GM19240 (cell line): ENCODE data around the gene MSANTD1.
A peak's percentile ranks its signal among the peaks of the same experiment; 100 is the strongest.

Experiments
- DNase-seq: peaks from one replicate; pipeline ENCODE4 v3.0.0; 2011; ENCODE audit warnings: low spot score; ENCODE audit not compliant: insufficient read length

The MSANTD1 gene

GRCh38 chr4:3248811-3249661 lies at the start of gene MSANTD1:
Gene MSANTD1, plus strand, starts transcription at chr4:3249159. Its CDS starts 64 bp downstream, at chr4:3249223.
- no peak for DNase-seq

DNA sequence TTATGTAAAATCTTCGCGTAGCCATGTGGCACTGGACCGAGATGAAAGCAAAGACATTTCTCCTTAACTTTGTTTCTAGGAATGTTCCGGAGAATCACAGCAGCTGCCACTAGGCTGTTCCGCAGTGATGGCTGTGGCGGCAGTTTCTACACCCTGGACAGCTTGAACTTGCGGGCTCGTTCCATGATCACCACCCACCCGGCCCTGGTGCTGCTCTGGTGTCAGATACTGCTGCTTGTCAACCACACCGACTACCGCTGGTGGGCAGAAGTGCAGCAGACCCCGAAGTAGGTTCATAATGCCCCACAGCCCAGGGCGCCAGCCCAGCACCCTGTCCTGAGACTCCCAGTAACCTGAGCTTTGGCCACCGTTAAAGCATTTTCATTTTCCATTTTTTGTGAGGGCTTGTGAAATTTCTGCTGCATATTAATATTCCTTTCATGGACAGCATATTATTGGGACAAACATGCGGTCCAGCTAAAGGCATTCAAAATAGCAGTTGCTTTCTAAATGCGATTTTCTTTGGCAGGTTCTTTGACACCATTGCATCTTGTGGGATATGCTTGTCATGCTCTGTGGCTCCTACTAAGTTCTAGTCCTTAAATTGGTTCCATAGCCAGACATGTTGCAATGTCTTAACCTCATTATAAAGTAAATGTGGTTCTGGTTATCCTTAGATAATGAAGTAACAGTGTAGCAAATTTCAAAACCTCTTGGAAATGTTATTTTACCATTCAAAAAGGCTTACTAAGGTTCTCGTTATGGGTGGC lies 49.1 kb upstream of the MSANTD1 start:
- no peak for DNase-seq

GRCh38 chr4:3200423-3201090 lies 48.4 kb upstream of the MSANTD1 start:
- no peak for DNase-seq

DNA sequence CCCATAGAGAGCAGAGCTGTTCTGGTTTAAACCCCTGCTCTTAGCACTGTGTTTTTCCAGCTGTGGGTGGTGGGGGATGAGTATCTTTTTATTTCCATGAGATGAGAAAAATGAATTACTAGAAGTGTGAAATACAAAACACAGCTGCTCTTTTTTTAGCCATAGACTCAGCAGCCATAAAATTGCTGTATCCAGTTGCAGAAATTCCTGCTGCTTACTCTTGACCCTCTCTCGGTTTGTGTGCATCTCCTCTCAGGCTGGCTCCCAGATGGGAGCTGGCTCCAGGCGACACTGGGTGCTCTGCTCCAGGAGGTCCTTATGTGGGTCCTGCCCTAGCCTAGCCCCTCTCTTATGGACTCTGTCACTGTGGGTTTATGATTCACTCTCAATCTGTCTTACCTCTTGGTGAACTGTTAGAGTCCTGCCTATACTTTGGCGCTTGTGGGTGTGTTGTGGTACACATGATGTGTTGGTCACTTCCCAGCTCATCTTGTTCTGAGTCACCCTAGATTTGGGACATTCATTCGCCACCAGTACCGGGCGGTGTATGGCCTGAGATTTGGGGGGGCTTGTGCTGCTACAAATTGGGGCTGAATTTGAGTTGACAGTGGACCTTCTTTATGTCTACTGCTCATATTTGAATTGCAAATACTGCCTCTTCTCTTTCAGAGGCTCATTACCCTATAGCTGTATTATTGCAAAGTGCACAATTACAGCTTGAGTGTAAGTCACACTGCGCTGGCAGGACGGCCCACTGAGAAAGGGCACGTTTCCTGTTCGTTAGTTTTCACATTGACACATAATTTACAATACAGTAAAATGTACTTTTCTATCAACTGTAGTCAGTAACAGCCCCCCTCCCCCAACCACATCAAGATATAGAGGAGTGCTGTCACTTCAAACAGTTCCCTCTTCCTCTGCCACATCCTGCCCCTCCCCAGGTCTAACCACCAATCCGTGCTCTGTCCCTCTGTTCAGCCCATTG lies 46.9 kb upstream of the MSANTD1 start:
- peak; percentile 36 for DNase-seq

DNA sequence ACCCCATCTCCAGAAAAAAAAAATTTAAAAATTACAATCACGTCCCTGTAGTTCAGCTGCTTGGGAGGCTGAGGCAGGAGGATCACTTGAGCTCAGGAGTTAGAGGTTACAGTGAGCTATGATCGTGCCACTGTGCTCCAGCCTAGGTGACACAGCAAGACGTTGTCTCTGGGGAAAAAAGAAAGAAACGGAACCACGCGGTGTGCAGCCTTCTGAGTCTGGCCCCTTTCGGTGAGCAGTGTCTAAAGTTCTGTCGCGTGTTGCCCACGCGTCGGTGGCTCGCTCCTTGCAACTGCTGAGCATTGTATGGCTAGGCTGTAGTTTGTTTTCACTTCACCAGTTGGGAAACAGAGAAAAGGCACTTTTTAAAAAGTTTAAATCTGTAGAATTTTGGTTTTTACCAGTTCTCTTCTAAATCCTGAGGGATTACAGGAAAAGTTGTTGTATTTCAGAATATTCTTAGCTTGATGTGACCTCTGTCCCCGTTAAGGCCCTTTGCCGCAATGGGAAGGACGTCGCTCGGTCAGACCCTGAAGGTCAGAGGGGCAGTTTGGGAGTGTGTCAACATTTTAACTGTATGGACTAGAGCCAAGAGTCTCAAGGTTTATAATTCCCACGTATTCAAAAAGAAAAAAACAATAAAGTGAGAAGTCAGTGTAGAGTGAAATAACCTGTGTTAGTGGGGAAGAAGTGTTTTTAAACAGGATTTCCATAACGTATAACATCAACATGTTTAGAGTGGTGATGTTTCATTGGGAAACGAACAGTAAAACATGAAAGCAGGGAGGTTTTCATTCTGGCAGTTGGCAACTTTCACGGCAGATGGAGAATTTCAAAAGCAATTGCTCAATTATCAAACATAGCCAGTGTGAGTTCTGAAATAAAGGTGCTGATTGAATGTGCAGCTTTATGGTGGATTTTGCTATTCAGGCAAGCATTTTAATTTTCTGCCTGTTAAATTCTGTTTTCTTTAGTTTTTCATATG lies 45.8 kb upstream of the MSANTD1 start:
- no peak for DNase-seq

GRCh38 chr4:3203971-3204431 lies 45.0 kb upstream of the MSANTD1 start:
- DNase-seq: no peak

GRCh38 chr4:3205995-3206394 lies 43.0 kb upstream of the MSANTD1 start:
- no peak for DNase-seq

DNA sequence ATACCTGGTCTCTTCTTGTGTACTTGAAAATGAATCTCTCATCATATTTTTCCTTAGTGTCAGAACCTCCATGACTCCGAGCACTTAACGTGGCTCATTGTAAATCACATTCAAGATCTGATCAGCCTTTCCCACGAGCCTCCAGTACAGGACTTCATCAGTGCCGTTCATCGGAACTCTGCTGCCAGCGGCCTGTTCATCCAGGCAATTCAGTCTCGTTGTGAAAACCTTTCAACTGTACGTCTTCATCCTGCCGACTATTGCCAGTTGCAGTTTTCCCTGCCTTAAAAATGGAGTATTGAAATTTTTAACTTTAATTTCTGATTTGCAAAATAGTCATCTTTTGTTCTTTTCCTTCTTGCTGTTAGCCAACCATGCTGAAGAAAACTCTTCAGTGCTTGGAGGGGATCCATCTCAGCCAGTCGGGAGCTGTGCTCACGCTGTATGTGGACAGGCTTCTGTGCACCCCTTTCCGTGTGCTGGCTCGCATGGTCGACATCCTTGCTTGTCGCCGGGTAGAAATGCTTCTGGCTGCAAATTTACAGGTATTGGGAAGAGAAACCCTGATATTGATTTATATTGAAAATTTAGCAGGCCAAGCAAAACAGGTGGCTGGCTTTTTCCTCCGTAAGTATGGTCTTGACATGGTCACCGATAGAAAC lies 42.4 kb upstream of the MSANTD1 start:
- no peak for DNase-seq

GRCh38 chr4:3207531-3208037 lies 41.4 kb upstream of the MSANTD1 start:
- no peak for DNase-seq

DNA sequence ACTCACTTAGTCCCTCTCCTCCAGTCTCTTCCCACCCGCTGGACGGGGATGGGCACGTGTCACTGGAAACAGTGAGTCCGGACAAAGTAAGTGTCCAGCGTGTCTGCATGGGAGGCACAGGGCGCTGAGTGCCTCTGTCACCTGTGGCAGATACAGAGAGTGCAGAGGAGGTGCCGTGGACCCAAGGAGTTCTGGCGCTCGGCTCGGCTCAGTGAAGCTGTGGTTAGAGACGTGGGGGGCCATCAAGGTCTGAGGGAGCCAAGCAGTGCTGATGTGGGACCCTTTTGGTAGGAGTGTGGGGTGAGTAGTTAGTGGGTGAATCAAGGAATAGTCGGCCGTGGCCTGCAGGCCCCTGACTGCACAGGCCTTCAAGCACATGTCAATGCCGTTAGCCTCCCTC lies 40.1 kb upstream of the MSANTD1 start:
- no peak for DNase-seq

DNA sequence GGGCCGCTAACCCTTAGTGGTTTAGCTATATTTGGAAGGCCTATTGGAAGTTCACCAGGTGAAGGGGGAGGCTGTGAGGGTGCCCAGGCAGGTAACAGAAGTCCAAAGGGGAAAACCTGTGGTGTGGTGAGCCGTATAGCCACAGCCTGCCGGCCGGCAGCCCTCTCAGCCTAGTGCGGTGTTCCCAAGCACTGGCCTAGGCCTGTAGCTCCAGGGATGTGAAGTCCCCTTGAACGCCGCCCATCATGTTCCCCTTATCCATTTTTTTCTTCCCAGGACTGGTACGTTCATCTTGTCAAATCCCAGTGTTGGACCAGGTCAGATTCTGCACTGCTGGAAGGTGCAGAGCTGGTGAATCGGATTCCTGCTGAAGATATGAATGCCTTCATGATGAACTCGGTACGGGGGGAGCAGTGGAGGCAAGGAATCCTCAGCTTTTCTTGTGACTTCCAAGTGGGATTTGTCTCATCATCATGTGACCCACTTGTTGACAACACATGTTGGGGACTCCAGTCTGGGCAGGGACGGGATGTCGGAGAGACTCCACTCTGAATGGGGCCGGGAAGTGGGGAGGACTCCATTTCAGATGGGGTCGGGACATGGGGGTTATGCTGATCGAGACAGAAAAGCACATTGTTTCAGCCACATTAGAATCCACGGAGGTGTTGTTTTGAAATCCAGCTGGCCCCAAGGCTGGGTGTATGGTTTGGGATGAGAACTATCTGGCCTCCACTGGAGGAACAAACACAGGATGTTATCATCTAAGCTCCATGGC lies 39.2 kb upstream of the MSANTD1 start:
- DNase-seq: no peak

DNA sequence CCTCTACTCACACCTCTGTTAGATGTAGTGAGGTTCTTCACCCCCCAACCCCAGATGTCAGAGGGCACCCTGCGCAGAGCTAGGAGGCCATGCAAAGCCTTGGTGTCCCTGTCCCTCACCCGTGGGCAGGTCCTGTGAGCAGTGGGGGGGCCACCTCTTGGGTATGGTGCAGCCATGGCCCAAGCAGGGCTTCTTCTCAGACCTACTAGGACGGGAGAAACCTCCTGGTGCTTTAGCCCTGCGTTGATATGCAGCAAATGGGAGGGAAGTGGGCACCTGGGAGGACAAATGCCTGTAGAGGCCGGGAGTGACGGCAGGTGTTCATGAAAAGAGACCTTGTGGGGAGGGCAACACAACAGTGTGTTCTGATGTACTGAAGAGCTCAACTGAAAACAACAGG lies 38.5 kb upstream of the MSANTD1 start:
- no peak for DNase-seq

DNA sequence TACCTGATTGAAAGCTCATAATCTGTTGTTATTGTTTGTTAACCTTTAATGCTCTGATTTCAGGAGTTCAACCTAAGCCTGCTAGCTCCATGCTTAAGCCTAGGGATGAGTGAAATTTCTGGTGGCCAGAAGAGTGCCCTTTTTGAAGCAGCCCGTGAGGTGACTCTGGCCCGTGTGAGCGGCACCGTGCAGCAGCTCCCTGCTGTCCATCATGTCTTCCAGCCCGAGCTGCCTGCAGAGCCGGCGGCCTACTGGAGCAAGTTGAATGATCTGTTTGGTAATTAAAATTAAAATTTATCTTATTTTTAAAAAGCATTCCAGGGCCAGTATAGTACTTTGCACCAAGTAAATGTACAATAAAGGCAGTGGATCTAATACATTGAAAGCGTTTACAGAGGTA lies 37.1 kb upstream of the MSANTD1 start:
- no peak for DNase-seq

GRCh38 chr4:3212391-3213105 lies 36.4 kb upstream of the MSANTD1 start:
- DNase-seq: no peak

DNA sequence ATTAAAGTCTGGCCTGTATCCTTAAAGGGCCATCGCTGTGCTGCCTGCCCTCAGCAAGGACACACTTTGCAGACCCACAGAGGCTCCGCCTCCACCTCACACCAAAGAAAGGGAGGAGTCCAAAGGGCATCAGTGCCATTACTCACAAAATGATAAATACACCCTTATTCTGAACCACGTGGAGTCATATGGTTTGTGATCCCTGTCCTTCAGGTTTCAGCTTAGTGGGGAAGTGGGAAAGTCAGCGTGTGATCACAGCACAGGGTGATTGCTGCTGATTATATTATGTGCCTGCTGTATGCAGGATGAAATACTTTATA lies 35.9 kb upstream of the MSANTD1 start:
- DNase-seq: no peak

- DNase-seq: no peak
Observed at GRCh38 chr4:3213661-3214250, 35.2 kb upstream of the MSANTD1 start.

- no peak for DNase-seq
Observed at GRCh38 chr4:3215256-3215655, 33.7 kb upstream of the MSANTD1 start.
